Heart left ventricle (tissue), 13 donors: Measurements from ENCODE around the gene OTOP2.

Experiments
- CTCF ChIP-seq, 12 donors: fragments of 200-600 bp; sonication (generic) in 4 of 12; IDR thresholded peaks; one replicate each; pipeline versions ENCODE4 v1.5.0 to v1.8.0; 2018 to 2022; ENCODE audit warnings: antibody characterized with exemption in 12 of 12, mild to moderate bottlenecking in 5 of 12
- POLR2A ChIP-seq, 2 donors: fragments of 450-650 bp; IDR thresholded peaks; one replicate each; pipeline ENCODE4 v1.6.1; 2017; ENCODE audit warnings: antibody characterized with exemption in 2 of 2, mild to moderate bottlenecking in 2 of 2, moderate library complexity in 2 of 2
- donor health status: ischemic (EF 13 %, LVEDD 7.1; RV severe dilation, severe dysfunction).
- donor health status: DM: no; HTN: yes; CAD: no.
- donor health status: DM: no; HTN: no; CAD: no.
- donor health status: ischemic (EF 25% LVEDD 6.9; RV normal size, moderate dysfunction).
- donor health status: ischemic (EF 25% LVEDD 5.7; RV mildly dilated, moderate dysfunction).
- donor health status: ischemic (EF 35%, LVEDD 5.7; RV mildly dilated, moderate dysfunction).
- donor health status: nonischemic (EF 11% LVEDD 7.7; RV severe dilation, severe dysfunction).
- donor health status: DM: yes; HTN: yes; CAD: no.
- donor health status: PGD.
- donor health status: ischemic (EF 29% LVEDD 5.4; RV normal size, mild dysfunction).
- donor health status: nonischemic (EF 23%, LVEDD 6.1; RV moderate dilation, normal function).

DNA sequence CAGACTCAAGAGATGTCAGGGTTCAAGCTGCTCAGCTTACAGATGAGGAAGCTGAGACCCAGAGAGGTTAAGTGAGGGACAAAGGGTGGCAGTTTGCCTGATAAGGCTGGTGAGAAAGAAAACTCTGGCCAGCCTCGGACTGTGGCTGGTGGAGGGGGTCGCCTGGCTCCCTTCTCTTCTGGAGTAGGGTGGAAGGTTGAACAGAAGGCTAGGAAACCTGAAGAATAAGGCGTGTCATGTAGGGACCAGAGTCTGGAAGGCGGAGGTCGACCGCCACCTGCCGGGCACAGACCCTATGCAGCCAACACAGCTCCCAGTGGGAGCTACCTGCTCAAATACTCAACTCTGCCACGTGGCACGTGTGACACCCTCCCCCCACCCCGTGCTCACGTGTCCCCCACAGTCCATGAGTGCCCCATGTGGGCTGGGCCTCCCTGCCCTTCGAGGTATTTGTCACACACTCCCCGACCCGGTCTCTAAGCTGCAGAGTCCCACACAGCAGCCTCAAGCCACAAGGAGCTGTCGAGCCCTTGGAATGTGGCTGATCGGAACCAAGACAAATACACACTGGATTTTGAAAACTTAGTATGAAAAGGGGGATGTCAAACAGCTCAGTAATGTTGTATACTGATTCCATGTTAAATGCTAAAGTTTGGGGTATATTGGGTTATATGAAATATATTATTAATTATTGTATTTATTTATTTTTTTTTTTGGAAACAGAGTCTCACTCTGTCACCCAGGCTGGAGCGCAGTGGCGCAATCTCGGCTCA, 36.7 kb downstream of the OTOP2 start:
- peak in 4 of 12 donors; percentile 7 to 40 (median 22) for TF ChIP-seq CTCF (IDR thresholded peaks at IDR 0.05)
- TF ChIP-seq POLR2A (IDR thresholded peaks at IDR 0.05): no peak
